Breast epithelium (tissue), 3 donors: ENCODE results near the gene SLC10A7.

Experiments used
- CTCF ChIP-seq, 3 donors: fragments of 450-650 bp; IDR thresholded peaks; one replicate each; pipeline ENCODE4 v1.5.1; 2016 to 2017; ENCODE audit warnings: antibody characterized with exemption in 3 of 3, mild to moderate bottlenecking in 3 of 3, moderate library complexity in 3 of 3
- POLR2AphosphoS5 ChIP-seq, 3 donors: sonication (generic); formaldehyde crosslinking; IDR thresholded peaks; one replicate each; pipeline ENCODE4 v1.6.1; 2017; ENCODE audit warnings: antibody characterized with exemption in 3 of 3

- TF ChIP-seq CTCF (IDR thresholded peaks at IDR 0.05): no peak
- TF ChIP-seq POLR2AphosphoS5 (IDR thresholded peaks at IDR 0.05): no peak
Measured at GRCh38 chr4:146428298-146428697, 93.4 kb downstream of the SLC10A7 start.
